ENCODE data around the gene DUSP6.

- TF ChIP-seq CTCF (IDR thresholded peaks at IDR 0.05) (no peak), POLR2A (IDR thresholded peaks at IDR 0.05) (no peak)
Observed at GRCh38 chr12:89376202-89376529, 23.9 kb upstream of the DUSP6 start.

Measured in Peyer's patch (tissue), 4 donors.